ENCODE results near the gene GPR137.
"Not testable (repeated sequence)": the region's sequence is repeated elsewhere in the genome, so short reads cannot be mapped to it uniquely, and the experiment has no call there.

The GPR137 gene
- 18.9 to 26.0 reads per million in 2 experiments for total RNA-seq

DNA sequence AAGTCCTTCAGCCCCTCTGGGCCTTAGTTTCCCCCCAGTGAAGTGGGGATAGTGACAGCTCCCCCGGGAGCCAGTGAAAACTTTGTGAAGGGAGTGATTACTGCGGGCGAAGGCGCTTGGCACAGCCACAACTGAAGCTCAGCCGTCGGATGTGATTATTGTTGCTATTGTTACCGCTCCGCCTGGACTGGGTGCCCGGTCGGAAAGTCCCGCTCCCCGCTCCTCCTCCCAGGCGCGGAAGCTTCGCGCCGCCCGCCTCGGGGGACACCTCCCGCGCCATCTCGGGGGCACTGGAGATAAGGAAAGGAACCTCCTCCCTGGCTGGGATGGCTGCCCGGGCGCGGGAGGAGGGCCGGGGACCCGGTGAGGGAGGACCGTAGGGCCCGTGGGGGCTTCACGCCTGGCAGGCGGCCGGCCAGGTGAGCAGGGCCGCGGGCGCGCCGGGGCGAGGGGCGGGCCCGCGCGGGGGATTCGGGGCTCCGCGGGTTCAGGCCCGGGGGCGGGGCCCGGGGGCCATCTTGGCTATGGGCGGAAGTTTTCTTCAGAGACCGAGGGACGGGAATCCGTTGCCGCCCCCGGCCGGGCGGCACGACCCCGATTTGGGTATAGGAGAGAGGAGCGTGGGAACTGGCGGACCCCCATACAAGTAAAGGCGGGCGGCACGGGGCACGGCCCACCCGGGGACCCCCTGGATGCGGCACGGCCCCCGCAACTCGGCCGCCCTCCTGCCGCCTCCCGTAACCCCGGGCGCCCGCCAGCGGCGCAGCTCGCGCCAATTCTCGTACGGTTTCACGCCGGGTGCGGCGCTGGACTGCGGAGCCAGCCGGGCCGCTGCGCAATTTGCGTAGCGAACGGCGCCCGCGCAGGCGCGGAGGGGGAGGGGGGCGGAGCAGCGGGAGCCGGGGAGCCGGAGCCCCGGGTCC is at the start of gene GPR137:
Gene GPR137 (plus strand): TSS at position 887 of the 923 bp plus-strand sequence. CDS start 677 bp downstream, outside the sequence.
- DNase-seq (ENCODE audit: low read depth): peak; percentile 84

- DNase-seq (ENCODE audit: low read depth): no peak
These were observed 48.1 kb upstream of the GPR137 start for GRCh38 chr11:64237484-64237951.

GRCh38 chr11:64238076-64238475 is 47.6 kb upstream of the GPR137 start:
- DNase-seq (ENCODE audit: low read depth): no peak

GRCh38 chr11:64238999-64239398 is 46.6 kb upstream of the GPR137 start:
- DNase-seq (ENCODE audit: low read depth): no peak

DNA sequence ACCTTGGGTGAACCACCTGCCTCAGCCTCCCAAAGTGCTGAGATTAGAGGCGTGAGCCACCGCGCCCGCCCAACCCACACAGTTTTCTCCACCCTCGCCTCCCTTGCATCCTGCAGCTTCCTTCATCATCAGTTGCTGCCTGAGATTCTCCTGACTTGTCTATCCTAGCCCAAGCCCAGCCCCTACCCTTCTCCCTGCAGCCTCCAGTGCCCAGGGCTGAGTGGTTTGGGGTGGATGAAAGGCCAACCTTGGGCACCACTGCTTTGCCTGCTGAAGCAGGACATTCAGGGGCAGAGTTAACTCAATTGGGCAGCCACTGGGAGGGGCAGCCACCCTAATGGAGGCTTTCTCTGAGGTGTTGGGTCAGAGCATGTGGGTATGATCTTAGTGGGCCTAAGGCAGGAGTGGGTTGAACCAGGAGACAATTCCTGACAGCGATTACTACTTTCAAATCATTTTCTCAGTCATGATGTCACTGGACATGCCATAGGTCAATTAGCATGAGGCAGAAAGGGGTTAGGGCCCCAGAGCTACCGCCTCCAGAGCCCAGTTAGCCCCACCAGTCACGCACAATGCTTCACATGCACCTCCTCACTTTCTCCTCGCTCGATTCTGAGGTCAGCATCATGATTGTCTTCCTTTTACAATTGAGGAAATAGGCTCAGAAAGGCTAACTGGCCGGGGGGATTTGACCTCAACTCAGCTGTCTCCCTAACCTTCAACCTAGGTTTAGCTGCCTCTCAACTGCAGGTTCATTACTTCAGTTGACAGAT is 45.8 kb upstream of the GPR137 start:
- DNase-seq (ENCODE audit: low read depth): no peak

DNA sequence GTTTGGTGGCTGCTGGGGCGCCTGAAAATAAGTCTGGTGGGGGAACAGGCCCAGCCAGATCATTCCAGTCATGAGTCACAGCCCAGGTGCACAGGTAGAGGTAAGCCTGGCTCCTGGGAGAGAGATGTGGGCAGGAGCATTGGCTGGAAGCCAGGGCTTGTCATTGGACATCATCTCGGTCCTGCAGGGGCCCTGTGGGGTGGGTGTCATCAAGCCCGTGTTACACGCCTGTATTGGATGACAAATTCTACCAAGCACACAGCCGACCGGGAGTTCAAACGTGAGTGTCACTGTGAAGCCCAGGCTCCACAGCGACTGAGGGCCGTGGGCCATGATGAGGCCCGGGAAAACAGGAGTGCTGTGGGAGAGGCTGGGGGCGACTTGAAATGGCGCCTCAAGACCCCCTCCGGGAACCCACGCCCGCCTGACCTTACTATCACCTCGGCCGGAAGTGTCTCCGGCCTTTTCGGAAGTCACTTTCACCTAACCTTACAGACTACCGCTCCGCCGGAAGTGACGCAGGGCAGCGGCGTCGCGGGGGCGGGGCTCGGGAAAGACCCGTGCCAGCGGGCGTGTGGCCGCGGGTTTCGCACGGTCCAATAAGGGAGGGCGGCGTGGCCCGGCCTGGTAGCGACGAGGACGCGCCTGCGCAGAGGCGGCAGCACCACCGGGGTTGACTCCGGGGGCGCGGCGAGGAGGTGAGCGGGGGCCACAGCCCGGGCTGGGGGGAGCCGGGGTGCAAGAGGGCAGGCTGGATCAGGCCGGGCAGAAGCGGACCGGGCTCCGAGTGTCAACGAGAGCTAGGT is 45.0 kb upstream of the GPR137 start, which contains the start of gene FKBP2:
Gene FKBP2 (plus strand): TSS at position 661 of the 806 bp plus-strand sequence. CDS start 1,293 bp downstream, outside the sequence.
- peak; percentile 97 for DNase-seq (ENCODE audit: low read depth)

- peak; percentile 100 for DNase-seq (ENCODE audit: low read depth)
These were observed 44.5 kb upstream of the GPR137 start for GRCh38 chr11:64241241-64241490.

DNA sequence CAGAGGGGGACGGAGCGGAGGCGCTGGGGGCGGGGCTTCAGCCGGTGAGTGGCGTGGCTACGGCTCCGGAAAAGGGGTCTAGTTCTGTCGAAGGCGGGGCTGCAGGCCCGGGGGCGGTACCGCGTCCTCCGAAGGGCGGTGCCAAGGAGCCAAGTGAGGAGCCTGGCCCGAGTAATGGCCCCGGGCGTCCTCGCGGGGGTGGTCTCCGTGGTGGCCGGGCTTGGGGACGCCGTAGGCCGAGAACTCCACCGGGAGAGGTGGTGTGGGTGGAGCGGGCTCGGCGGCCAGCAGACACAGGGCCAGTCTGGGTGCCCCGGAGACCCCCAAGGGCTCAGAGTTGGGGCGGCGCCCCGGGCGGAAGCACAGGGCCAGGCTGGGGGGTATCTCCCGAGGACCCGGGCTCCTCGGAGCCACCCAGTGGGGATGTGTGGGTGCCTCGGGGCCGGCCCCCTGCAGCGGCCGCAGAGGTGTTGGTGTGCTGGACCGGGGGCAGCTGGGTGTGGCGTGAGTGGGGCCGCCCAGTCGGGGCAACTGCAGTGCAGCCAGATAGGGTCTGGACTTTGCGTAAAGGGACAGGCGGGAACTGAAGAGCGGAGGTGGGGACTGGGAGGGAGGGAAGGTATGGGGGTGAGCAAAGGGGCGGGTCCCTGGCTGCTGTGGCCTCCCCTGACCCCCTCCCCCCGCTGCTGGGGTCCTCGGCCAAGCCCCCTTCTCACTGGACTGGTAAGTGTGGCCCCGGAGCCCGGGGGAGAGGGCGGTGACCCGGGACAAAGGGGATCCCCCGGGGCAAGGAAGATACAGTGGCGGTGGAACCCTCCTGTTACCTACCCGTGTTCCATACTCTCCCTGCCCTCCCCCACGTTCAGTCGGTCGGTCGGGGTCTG is 43.9 kb upstream of the GPR137 start:
- DNase-seq (ENCODE audit: low read depth): no peak

DNA sequence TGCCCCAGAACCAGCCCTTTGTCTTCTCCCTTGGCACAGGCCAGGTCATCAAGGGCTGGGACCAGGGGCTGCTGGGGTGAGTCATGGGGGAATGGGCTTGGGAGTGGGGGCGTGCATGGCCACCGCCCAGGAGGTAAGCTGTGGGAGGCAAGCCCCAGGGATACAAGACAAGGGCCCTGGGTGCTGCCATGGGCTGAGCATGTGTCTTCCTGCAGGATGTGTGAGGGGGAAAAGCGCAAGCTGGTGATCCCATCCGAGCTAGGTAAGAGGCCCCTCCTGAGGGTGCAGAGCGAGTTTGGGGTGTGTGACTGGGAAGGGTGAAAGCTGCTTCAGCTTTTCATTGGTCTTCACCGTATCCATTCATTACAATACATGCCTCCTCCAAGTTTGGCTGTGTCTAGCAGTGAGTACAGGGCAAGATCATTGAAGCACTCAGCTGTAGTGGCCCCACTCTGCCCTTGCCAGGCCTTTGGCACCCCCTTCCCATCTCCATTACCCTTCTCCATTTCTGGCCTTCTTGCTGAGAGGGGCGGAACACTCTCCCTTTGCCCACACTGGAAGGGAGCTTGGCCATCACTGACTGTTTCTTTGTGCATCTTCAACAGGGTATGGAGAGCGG is 42.3 kb upstream of the GPR137 start:
- DNase-seq (ENCODE audit: low read depth): no peak

DNA sequence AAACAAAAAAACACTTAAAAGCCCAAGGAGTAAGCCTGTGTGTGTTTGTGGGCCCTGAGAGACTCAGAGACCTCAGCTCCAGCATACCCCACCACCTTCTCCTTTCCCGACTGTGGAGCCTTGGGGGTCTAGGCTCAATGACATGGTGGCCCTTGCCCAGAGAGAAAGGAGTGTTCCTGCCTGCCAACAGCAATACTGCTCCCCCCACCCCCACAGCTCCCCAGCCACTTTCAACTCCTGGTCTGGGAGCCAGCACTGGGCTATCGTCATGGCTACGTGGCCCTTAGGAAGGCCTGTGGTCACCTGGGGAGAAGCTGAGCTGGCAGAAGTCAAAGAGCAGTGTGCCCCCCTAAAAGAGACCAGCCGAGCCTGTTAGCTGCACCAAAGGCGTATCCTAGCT is 41.5 kb upstream of the GPR137 start:
- no peak for DNase-seq (ENCODE audit: low read depth)

DNA sequence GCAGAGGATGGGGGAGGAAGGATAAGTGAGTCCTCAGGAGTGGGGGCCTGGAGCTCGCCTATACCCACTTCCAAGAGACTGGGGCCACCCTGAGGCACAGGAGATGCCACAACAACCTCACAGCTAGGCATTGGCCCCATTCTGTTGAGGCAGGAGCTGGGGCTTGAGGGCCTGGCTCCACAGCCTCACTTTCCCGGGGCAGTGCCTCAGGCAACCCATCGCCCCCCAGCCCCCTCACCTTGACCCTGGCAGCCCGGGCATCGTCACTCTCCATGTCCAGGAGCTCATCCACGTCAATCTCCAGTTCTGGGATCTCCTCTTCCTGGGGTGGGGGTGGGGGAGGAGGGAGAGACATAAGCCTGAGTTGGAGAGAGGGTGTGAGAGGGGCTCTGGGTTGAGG is 40.7 kb upstream of the GPR137 start:
- no peak for DNase-seq (ENCODE audit: low read depth)

- no peak for DNase-seq (ENCODE audit: low read depth)
These were observed 40.2 kb upstream of the GPR137 start for GRCh38 chr11:64245401-64245796.

GRCh38 chr11:64245797-64246620 is 39.6 kb upstream of the GPR137 start:
- DNase-seq (ENCODE audit: low read depth): peak; percentile 49

DNA sequence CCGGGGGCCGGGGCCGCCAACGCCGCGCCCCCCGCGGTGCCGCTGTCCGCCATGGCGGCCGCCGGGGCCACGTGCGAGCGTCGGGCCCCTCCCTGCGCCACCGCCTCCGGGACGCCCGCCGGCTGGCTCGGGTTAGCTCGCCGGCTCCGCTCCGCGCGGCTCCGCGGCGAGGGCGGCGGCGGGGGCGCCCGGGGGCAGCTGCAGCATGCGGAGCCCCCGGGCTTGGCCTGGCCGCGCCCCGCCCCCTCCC is 39.1 kb upstream of the GPR137 start:
- DNase-seq (ENCODE audit: low read depth): not testable (repeated sequence)

GRCh38 chr11:64246871-64247728 is 38.5 kb upstream of the GPR137 start, which contains the start of gene PPP1R14B:
PPP1R14B (minus strand) TSS chr11:64246943; CDS start chr11:64246673, 270 bp downstream.
- DNase-seq (ENCODE audit: low read depth): peak; percentile 67

DNA sequence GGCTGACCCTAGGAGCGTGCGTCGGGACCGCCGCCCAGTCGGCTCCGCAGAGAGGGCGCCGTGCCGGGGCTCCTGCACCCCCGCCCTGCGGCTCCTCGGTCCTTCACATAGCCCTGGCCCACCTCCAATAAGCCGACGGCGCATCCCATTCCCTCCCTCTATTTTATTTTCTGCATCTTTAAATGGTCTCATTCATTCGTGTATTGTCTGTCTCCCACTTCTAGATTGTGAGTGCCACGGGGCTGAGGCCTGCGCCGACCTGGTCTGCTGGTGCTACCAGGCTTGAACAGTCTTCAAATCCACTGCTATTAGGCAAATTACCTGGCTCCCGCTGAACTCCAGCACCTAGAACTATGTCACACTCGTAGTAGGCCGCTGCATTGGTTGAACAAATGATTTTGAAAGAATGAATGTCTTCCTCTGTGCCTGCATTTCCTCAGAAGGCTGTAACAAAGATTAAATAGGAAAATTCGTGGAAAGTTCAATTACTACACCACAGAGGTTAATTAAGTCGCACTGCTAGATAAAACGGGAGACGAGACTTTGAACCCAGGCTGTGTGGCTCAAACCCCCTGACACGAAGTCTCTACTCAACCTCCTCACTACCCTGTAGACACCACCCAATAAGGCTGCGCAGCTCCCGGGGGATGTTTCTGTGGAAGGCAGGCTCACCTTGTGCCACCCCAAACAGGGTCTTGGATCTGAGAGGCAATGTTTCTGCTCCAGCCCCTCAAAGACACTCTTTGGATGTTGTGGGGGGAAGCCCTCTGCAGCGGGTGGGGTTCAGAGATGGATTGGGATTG is 37.7 kb upstream of the GPR137 start:
- no peak for DNase-seq (ENCODE audit: low read depth)

DNA sequence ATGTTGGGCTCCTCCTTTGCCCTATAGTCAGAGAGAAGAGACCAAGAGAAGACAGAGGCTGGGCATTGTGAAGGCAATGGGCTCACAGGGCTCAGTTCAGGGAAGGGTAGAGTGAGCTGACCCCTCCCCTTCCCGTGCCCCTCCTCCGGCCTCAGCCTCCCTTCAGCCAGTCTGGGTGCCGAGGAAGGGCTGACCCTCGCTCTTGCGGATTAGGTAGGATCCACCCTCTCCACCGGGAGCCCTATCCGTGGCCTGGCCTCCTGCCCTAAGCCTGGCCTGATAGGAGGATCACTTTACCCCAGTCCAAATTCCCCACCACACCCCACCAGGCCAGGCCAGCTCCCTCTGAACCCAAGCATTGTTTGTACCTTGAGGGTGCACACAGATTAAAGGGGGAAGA is 37.1 kb upstream of the GPR137 start:
- no peak for DNase-seq (ENCODE audit: low read depth)

GRCh38 chr11:64249038-64249437 is 36.6 kb upstream of the GPR137 start:
- DNase-seq (ENCODE audit: low read depth): no peak

Measured in T follicular helper cell (primary cell).